ENCODE results near the gene INTS11. TPM values are rescaled to one million over a fixed set of nuclear protein-coding genes. Genes with fewer than 3 reads are reported as not detected.

Gene INTS11
- total and polyA plus RNA-seq, 2 of the 13 experiments (the other 11 are each of a cell fraction or from before 2014, with no cell fraction given), result 52.8 to 94.8 TPM

DNA sequence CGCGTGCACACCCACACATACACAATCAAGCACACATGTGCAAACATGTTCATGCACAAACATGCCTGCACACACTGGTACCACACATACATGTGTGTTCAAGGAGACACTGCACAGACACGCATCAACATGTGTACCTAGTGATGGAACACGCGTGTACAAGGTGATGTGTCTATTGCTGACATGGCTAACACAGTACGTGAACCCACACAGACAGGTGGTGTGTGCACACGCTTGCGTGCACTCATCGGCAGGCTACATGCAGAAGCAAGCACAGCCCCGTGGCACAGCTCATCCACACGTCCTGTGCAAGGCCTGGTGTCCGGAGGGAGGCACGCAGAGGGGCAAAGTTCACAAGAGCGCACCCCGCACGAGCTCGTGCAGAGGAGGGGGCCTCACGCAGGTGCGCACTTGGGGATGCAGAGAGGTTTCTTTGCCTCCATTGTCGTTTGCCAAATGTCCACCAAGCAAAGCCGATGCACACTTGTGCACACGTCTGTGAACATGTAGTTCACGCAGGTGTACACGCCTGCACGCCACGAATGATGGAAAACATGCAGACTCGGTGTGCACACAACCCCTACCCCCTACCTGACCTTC is 17.7 kb downstream of the INTS11 start (continued):
- TF ChIP-seq REPIN1 (CRISPR knock-in tag; IDR thresholded peaks at IDR 0.05; ENCODE audit: borderline replicate concordance, low read depth) (peak; percentile 62; the same call in 1 of the 2 replicates), NR2F6 (IDR thresholded peaks at IDR 0.05) (no peak), NR2F6 (CRISPR knock-in tag; IDR thresholded peaks at IDR 0.05) (0 out of 2 replicates have a peak, but pooled peaks have one; percentile 45), ZBTB7B (CRISPR knock-in tag; IDR thresholded peaks at IDR 0.05) (no peak), KLF6 (CRISPR knock-in tag; IDR thresholded peaks at IDR 0.05) (no peak), NFKB2 (CRISPR knock-in tag; IDR thresholded peaks at IDR 0.05; ENCODE audit: borderline replicate concordance) (peak; percentile 77), ZNF367 (CRISPR knock-in tag; IDR thresholded peaks at IDR 0.05; ENCODE audit: borderline replicate concordance) (no peak), ZBTB38 (CRISPR knock-in tag; IDR thresholded peaks at IDR 0.05) (0 out of 2 replicates have a peak, but pooled peaks have one; percentile 70), PRMT3 (CRISPR knock-in tag; IDR thresholded peaks at IDR 0.05; ENCODE audit: borderline replicate concordance, low read depth) (no peak), ETV5 (CRISPR knock-in tag; IDR thresholded peaks at IDR 0.05; ENCODE audit: borderline replicate concordance) (peak; percentile 38), STAT5B (CRISPR knock-in tag; IDR thresholded peaks at IDR 0.05) (no peak), HES4 (CRISPR knock-in tag; IDR thresholded peaks at IDR 0.05; ENCODE audit: borderline replicate concordance) (no peak), ZNF543 (CRISPR knock-in tag; IDR thresholded peaks at IDR 0.05) (0 out of 2 replicates have a peak, but pooled peaks have one; percentile 14), CAMTA2 (CRISPR knock-in tag; IDR thresholded peaks at IDR 0.05; ENCODE audit: borderline replicate concordance) (no peak), MATR3 (CRISPR knock-in tag; IDR thresholded peaks at IDR 0.05) (no peak), ZNF839 (CRISPR knock-in tag; IDR thresholded peaks at IDR 0.05; ENCODE audit: borderline replicate concordance) (no peak), MEF2D (CRISPR knock-in tag; IDR thresholded peaks at IDR 0.05) (no peak), NFYB (CRISPR knock-in tag; IDR thresholded peaks at IDR 0.05) (no peak), EP300 (IDR thresholded peaks at IDR 0.05; ENCODE audit: low read depth in 2 of 2, low read length in 2 of 2) (no peak), EP300 (CRISPR knock-in tag; IDR thresholded peaks at IDR 0.05; ENCODE audit: borderline replicate concordance) (no peak), SMAD3 (CRISPR knock-in tag; IDR thresholded peaks at IDR 0.05) (no peak), ZC3H4 (CRISPR knock-in tag; IDR thresholded peaks at IDR 0.05; ENCODE audit: borderline replicate concordance) (no peak), KAT7 (CRISPR knock-in tag; IDR thresholded peaks at IDR 0.05; ENCODE audit: borderline replicate concordance) (peak; percentile 36; the same call in 1 of the 2 replicates), MEIS1 (CRISPR knock-in tag; IDR thresholded peaks at IDR 0.05; ENCODE audit: borderline replicate concordance) (no peak), CHD2 (IDR thresholded peaks at IDR 0.05; ENCODE audit: low read depth, low read length) (no peak), ZNF33B (CRISPR knock-in tag; IDR thresholded peaks at IDR 0.05) (no peak), MIER2 (CRISPR knock-in tag; IDR thresholded peaks at IDR 0.05) (no peak)
- TF ChIP-seq, protein P1, sequence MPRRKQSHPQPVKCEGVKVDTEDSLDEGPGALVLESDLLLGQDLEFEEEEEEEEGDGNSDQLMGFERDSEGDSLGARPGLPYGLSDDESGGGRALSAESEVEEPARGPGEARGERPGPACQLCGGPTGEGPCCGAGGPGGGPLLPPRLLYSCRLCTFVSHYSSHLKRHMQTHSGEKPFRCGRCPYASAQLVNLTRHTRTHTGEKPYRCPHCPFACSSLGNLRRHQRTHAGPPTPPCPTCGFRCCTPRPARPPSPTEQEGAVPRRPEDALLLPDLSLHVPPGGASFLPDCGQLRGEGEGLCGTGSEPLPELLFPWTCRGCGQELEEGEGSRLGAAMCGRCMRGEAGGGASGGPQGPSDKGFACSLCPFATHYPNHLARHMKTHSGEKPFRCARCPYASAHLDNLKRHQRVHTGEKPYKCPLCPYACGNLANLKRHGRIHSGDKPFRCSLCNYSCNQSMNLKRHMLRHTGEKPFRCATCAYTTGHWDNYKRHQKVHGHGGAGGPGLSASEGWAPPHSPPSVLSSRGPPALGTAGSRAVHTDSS (CRISPR knock-in tag; conservative IDR thresholded peaks at IDR 0.05), result no peak
- TF ChIP-seq, protein P2, sequence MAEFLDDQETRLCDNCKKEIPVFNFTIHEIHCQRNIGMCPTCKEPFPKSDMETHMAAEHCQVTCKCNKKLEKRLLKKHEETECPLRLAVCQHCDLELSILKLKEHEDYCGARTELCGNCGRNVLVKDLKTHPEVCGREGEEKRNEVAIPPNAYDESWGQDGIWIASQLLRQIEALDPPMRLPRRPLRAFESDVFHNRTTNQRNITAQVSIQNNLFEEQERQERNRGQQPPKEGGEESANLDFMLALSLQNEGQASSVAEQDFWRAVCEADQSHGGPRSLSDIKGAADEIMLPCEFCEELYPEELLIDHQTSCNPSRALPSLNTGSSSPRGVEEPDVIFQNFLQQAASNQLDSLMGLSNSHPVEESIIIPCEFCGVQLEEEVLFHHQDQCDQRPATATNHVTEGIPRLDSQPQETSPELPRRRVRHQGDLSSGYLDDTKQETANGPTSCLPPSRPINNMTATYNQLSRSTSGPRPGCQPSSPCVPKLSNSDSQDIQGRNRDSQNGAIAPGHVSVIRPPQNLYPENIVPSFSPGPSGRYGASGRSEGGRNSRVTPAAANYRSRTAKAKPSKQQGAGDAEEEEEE (CRISPR knock-in tag; IDR thresholded peaks at IDR 0.05; ENCODE audit: borderline replicate concordance), result no peak
- TF ChIP-seq, protein P3, sequence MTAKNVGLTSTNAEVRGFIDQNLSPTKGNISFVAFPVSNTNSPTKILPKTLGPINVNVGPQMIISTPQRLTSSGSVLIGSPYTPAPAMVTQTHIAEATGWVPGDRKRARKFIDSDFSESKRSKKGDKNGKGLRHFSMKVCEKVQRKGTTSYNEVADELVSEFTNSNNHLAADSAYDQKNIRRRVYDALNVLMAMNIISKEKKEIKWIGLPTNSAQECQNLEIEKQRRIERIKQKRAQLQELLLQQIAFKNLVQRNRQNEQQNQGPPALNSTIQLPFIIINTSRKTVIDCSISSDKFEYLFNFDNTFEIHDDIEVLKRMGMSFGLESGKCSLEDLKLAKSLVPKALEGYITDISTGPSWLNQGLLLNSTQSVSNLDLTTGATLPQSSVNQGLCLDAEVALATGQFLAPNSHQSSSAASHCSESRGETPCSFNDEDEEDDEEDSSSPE (CRISPR knock-in tag; IDR thresholded peaks at IDR 0.05), result no peak
